Liver (tissue), 3 donors: ENCODE data around the gene LPAR2.

Source experiments
- CTCF ChIP-seq: fragments of 150-350 bp; IDR thresholded peaks from 2 replicates; pipeline ENCODE4 v1.5.1; 2017; ENCODE audit warnings: improper control_type of control experiment, low read depth, low read length; ENCODE audit not compliant: missing input control
- RAD21 ChIP-seq, 2 donors: IDR thresholded peaks; 2 replicates each; pipeline ENCODE4 v1.6.1; 2016; ENCODE audit warnings: antibody characterized with exemption in 2 of 2, mild to moderate bottlenecking in 2 of 2
- donor health status: healthy.
- donor health status: healthy.

DNA sequence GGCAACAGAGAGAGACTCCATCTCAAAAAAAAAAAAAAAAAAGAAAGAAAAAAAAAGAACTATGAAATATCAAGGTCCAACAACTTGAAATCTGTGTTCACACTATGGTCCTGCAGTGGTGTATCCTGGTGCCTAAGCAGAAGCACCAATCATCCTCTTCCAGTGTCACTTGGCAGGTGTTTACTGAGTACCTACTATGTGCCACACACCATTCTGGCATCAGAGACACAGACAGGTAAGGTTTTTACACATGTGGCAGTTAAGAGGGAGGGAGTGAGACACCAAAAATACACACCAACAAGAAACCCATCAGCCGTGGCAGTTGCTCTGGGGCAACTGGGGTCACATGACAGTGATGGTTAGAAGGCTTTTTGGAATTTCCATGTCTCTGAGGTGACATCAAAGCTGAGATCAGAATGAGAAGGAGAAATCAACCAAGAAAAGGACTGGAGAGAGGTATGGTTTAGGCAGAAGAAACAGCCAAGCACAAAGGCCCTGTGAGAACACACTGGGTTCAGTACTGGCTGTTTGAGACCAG is 27.2 kb downstream of the LPAR2 start:
- no peak for TF ChIP-seq CTCF
- TF ChIP-seq RAD21 (IDR thresholded peaks at IDR 0.05), result no peak
